Caki2 (cell line): ENCODE measurements around the gene BBOX1. TPM values are rescaled to one million over a fixed set of nuclear protein-coding genes. Genes with fewer than 3 reads are reported as not detected.
"Not testable (repeated sequence)": the region's sequence is repeated elsewhere in the genome, so short reads cannot be mapped to it uniquely, and the experiment has no call there.

Source experiments
- DNase-seq: peaks from one replicate; pipeline ENCODE4 v3.0.0-alpha.2; 2015; ENCODE audit warnings: low read depth
- in situ Hi-C: cut with HindIII; loops from 2 replicates; pipeline ENCODE4 v1.10.0; 2016; ENCODE audit warnings: low sequenced_read_pairs, low pct_unique_long_range_greater_than_20kb, mixed read lengths
- total RNA-seq: library from RNA; depleted of rRNA; stranded (reverse); fragments of >200 nt; shearing (Covaris generic); gene quantifications from 2 replicates; pipeline ENCODE4 v1.2.3, GENCODE V29; 2014; ENCODE audit warnings: low replicate concordance; rRNA removed

Gene BBOX1, protein sequence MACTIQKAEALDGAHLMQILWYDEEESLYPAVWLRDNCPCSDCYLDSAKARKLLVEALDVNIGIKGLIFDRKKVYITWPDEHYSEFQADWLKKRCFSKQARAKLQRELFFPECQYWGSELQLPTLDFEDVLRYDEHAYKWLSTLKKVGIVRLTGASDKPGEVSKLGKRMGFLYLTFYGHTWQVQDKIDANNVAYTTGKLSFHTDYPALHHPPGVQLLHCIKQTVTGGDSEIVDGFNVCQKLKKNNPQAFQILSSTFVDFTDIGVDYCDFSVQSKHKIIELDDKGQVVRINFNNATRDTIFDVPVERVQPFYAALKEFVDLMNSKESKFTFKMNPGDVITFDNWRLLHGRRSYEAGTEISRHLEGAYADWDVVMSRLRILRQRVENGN
- total RNA-seq = not detected in 2 replicates

DNA sequence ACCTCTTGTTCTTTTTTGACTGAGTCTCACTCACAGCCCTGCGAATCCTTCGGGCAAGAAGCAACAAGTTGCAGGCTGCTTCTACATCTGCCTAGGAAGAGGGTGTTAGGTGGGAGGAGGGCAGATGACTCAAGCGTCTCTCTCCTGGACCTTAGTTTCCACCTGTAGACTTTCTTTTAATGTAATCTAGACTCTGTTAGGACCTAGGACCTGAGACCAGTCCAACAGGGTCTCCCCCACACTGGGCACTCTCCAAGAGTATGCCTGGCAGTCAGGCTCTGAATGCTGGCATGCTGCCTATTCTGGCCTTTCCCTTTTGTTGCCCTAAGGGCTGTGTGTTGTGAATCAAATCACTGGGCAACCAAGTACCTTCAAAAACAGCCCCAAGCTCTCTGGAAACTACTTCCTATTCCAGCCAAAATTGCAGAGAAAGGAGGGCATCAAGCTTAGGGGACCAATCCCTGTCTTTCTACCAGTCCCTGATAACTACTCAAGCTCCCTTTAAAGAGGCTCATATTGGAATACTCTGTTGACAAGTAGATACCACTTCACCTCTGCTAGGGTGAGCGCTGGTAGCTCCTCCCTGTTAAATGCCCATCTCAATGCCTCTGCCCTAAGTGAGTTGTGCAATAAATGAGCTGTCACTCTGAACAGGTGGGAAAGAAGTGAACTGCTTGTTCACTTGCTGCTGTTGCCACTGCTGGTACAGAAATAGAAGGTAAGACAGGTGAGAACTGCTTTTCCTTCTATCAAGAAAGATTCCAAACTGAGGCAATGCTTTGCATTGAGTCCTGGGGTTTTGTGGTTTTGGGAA lies at the start of gene BBOX1:
BBOX1 (plus strand) TSS at position 514 of the 814 bp plus-strand sequence. CDS start 14,616 bp downstream, outside the sequence.
- no peak for DNase-seq
- in situ Hi-C loops = no loop called here

DNA sequence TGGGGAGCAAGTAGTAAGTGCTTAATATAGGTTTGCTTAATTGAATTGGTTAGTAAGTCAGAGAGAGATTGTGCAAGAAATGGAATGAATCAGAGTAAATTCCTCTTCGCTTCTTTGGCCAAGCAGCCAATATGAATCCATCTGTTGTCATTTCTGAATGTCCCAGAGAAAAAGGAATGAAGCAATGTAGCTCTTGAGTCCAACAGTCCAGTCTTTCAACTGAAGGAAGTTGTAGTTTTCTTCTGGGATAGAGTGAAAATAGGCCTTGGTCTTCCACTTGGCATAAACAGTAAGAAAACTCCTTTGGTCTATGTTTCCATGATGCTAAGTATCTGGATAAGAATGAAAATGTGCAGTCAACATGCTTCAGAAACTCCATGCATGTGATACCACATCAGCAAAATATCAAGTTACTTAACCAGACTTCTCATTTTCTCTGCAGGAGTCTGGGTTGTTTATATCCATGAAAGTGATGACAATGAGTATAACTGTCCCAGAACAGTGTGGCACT lies 48.5 kb upstream of the BBOX1 start:
- DNase-seq = no peak
- in situ Hi-C loops = no loop called here

DNA sequence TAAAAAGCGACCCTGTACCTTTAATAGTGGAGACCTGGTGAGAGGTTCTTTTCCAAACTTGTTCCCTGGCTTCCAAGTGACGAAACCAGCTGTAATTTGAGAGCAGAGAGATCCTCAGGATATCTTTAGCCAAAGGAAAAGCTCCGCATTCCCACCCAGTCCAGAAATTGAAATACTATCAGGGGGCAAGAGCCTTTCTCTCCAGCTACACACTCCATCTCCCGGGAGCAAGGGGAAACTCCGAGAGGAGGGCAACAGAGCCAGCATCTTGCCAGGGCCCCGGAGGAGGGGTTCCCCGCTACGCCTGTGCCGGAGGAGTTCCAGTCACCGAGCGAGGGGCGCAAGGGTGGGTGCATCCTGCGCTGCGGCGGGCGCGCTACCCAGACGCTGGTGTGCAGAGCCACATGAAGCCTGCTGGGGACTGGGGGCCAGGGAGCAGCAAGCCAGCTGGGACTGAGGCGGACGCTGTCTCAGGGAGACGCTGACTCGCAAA lies 46.6 kb upstream of the BBOX1 start, which contains the start of gene FIBIN:
FIBIN (plus strand) TSS at position 148 of the 493 bp plus-strand sequence. CDS start 415 bp downstream, outside the sequence.
- in situ Hi-C loops = no loop called here
- DNase-seq = no peak

DNA sequence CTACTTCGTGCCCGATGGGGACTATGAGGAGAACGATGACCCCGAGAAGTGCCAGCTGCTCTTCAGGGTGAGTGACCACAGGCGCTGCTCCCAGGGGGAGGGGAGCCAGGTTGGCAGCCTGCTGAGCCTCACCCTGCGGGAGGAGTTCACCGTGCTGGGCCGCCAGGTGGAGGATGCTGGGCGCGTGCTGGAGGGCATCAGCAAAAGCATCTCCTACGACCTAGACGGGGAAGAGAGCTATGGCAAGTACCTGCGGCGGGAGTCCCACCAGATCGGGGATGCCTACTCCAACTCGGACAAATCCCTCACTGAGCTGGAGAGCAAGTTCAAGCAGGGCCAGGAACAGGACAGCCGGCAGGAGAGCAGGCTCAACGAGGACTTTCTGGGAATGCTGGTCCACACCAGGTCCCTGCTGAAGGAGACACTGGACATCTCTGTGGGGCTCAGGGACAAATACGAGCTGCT lies 46.0 kb upstream of the BBOX1 start:
- DNase-seq = no peak
- in situ Hi-C loops = no loop called here

DNA sequence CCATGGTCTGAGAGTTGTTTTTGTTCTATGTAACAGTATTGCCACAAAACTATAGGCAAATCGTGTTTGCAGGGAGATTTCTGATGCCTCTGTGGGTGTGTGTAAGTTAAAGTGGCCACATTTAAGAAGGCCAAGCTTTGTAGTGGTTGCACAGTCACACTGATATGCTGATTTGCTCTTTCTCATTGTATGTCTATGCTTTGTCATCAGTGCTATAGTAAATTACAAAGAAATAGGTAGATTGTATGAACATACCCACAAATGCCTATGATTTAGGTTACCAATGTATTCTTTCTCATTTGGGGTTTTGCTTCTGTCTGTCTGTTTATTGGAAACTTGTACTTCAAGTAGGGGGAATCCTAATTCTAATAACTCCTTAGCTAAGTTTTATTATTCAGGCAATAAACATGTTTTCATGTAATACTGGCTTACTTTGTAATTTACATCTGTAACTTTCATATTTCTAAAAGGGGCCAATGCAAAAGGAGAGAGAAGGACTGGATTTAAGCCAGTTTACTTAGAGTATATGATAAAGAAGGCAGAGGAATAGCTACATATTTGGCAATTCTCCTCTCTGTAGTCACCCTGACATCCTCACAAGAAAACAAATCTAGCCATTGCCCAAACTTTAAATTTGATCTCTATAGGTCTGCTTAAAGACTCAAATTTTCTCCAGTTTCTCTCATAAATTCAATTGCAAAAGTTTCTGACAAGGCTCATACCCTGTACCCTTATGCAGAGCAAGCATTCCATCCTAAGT lies 44.7 kb upstream of the BBOX1 start:
- in situ Hi-C loops = no loop called here
- DNase-seq = no peak

DNA sequence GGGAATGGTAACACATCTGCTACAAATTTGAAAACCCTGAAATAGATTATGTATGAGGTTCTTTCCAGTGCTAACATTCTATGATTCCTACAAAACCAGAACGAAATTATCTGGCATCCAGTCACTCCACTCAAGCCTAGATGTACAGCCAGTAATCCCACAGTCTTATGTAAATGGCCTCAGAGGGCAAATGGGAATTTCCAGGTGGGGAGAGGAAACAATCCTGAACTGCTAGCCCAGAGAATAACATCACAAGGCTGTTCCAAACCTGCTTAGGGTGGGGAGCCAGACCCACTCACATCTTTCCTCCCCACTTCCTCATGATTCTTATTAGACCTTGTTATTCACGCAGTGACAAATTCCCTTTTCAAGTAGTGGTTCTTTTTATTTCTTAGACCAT lies 43.2 kb upstream of the BBOX1 start:
- in situ Hi-C loops = no loop called here
- DNase-seq = no peak

DNA sequence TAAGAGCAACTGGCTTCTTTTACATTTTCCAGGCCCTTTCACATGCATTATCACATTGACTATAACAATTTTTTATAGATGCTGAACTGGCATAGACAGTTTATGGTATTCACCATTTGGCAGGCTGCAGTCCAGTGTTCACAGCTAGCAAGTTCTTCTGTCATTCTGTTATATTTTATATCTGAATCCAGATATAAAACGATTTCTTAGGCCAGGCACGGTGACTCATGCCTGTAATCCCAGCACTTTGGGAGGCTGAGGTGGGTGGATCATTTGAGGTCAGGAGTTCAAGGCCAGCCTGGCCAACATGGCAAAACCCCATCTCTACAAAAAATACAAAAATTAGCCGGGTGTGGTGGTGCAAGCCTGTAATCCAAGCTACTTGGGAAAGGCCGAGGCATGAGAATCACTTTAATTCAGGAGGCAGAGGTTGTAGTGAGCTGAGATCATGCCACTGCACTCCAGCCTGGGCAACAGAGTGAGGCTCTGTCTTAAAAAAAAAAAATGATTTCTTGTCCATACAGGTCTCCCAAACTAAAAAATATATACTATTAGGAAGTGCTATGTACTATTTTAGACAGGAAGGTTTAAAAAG lies 39.4 kb upstream of the BBOX1 start:
- DNase-seq, in situ Hi-C loops: not testable (repeated sequence)

DNA sequence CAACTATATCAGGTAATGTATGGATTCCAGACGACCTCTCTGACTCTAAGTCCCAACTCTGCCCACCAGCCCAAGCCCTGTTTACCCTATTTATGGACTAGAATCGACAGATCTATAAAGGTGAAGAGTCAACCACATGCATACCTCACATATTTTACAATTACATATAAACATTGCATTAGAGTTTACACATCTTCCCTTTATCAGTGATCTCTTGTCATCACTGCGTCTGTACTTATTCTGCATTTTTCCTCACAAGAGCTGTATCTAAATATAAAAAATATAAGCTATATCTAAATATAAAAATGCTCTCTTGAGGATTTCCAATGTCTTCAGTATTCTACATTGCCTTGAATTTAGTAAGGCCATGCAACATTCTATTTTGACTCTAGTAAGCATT lies 38.2 kb upstream of the BBOX1 start:
- DNase-seq = no peak
- in situ Hi-C loops = no loop called here

DNA sequence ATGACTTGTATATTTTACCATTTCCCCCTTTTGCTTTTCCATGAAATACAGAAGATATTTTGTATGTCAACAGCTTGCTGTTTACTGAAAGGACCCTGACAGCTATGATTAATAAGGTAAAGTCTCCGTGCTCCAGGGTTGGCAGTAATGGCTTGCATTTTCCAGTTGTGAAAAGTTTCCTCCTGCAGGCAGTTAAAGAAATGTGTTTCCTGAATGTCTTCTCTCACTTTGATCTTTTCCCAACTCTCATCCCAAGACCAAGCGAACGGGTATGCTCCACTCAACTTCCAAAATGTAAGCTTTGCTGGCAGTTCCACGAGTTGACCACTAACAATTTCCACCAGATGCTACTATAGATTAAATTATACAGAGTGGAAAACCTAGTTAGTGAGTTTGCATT lies 37.8 kb upstream of the BBOX1 start:
- in situ Hi-C loops = no loop called here
- no peak for DNase-seq

DNA sequence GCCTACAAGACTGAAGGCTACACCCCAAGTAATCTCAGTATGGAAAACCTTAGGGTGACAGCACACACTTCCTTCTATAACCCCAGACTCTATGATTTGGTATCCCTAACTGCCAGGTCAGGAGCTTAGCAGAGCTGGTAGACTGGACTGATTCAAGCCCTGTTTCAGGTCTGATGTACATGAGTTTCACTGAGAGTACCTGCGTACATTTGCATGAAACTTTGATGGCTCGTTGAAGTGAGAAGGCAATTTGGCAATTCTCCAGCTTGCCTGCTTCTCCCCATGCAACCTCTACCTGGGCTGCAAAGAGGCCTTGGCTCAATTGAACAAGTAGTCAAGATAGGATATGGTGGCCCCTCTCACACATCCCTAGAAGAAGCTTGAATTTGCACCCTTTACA lies 36.5 kb upstream of the BBOX1 start:
- in situ Hi-C loops = no loop called here
- no peak for DNase-seq

DNA sequence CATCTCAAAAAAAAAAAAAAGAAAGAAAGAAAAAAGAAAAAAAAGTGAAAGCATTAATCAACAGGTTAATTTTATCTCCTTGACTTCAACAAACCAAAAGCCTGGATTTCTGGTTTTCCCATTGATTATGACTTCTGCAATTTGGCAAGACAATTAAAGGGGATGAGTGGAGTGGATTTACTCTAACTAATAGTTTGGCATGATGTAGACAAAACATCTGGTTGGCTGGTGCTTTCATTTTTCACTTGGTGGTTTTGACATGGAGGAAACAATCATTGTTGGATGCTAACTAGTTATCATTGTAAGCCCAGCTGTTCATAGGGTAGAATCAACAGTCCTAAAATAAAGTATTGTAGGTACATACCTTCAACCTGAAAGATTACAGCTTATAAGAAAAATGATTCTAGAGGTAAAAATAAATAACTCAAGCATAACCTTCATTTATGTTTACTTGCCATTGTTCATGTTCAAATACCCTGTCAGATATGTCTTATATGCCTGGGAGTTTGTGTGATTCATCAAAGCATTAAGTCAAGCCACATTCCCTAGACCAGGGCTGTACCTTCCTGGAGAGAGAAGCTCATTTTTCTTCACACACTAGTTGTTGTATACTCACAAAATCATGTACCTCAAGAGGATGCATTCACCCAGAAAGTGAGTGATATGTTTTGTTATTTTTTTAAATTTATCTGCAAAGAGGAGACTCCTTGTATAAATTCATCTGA lies 31.6 kb upstream of the BBOX1 start:
- in situ Hi-C loops = no loop called here
- DNase-seq = no peak

DNA sequence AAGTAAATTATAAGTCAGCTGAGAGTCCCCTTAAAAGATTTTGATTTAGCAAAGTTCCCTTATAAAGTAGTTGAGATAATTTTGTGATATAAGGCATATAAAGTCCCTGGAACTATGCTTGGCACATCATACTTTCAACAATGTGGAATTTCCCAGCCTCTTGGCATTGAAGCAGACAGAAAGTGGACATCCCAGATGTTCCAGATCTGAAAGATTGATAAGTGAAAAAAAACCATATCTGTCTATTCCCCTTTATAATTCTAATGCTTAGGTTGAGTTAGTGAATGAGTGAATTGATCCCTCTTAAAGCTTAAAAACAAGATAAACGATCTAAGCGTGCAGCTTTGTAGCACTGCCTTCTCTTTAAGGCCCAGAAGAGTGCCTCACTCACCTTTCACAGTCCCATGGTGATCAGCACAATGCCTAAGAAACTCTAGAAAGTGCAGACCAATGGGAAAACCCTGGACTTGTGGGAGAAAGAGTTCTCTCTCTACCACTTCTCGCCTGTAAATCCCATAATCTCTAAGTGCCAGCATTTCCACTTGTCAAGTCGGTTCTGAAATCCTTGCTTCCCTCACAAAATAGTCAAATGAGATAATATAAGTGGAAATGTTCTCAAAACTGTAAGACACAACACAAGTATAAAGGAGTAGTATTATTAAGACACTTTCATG lies 28.9 kb upstream of the BBOX1 start:
- DNase-seq = no peak
- in situ Hi-C loops = no loop called here

DNA sequence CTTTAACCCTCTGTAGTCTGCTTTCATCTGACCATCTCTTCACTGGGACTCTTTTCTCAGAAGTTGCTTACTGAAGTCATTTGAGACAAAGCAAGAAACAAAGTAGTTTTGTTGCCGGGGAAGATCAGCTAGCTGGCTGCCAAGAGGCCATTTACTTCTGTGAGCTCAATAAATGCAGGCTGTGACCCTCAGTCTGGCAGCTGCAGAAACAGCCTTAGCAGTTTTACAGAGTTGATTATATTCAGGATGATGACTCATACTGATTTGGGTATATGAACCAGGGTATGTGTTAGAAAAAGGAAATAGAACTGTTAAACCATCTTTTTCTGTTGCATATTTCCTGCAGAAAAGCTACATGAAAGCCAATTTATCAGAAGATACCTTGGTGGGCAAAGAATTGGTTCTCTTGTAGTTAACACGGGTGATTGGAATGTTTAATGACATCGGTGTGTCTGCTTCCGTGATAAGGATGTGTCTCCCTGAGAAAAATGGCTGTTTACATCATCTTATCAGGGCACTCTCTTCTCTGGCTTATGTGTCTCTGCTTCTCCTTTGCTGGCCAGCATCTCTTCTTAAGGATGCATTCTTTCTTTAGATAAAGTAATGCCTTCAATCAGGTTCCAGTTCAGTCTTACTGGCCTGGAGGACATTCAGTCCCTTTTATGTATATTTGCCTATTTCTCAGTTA lies 28.2 kb upstream of the BBOX1 start:
- in situ Hi-C loops = no loop called here
- no peak for DNase-seq

DNA sequence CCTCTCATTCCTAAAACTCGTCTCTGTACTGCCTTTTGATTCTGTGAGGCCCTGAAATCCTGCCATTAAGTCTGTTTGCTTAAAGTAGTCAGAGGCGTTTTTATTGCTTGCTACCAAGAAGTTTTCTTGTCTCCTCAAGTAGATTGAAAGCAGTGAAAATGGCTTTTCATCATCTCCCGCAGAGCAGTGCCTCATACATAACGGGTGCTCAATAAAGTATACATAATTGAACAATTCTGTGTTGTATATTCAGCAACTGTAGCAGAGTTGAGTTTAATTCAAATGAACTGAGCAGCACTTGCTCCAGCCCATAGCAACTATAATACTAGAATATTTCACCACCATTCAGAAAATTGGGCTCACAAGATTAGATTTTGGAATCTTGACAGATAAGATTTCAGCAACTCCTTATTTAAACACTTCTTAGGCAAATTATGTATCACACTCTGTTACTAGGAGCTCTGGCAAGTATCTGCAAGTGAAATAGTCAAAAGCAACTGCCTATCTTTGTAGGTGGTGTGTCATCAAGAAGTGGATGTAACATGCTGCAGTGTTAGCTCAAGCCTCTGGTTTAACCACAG lies 26.7 kb upstream of the BBOX1 start:
- in situ Hi-C loops = no loop called here
- no peak for DNase-seq

DNA sequence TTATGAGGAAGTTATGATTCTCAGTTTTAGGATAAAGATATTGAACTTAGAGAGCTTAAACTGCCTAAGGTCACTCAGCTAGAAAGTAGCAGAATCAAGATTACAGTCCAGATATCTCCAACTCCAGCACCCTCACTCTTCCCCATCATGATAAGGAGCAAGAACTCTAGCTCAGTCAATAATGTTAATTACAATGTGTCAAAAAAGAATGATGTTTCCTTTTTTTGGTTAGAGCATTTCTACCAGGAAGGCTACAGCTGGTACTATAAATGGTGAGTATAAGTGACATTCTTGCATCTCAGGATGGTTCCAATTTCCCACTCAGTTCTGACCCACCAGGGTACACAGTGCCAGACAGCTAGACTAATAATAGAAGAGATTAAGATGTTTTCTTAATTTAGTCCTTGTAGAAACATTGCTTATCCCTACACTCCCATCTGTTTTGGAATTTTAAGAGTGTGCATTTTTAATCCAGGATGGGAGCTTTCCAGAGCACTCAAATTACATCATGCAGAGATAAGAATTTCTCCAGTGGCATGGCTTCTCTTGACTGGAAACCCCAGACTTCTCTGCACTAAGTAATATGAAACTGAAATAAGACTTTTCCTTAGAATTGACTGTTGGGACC lies 21.6 kb upstream of the BBOX1 start:
- in situ Hi-C loops = no loop called here
- no peak for DNase-seq
